GM06990 (cell line): Measurements from ENCODE around the gene NUAK1.

Experiments
- DNase-seq: peaks from one replicate; pipeline ENCODE4 v3.0.0-alpha.2; 2011; ENCODE audit not compliant: insufficient read length; ENCODE audit errors: extremely low read depth
- H3K27me3 ChIP-seq: replicated peaks from 2 replicates; pipeline ENCODE4 v1.6.0; 2011; ENCODE audit warnings: low read length; ENCODE audit not compliant: control insufficient read depth, insufficient read depth
- H3K36me3 ChIP-seq: 2 replicates; pipeline ENCODE4 v1.5.1; 2011; ENCODE audit warnings: low read length; ENCODE audit not compliant: control insufficient read depth, insufficient read depth
- H3K4me3 ChIP-seq: replicated peaks from 2 replicates; pipeline ENCODE4 v1.5.1; 2011; ENCODE audit warnings: low read depth, mild to moderate bottlenecking, control low read depth, low read length
- TF ChIP-seq, protein P1 (sequence below): IDR thresholded peaks from 2 replicates; pipeline ENCODE4 v1.5.1; 2011; ENCODE audit warnings: low read length, control low read depth, mild to moderate bottlenecking, inconsistent platforms; ENCODE audit not compliant: insufficient read depth, poor library complexity, severe bottlenecking

NUAK1 gene

DNA sequence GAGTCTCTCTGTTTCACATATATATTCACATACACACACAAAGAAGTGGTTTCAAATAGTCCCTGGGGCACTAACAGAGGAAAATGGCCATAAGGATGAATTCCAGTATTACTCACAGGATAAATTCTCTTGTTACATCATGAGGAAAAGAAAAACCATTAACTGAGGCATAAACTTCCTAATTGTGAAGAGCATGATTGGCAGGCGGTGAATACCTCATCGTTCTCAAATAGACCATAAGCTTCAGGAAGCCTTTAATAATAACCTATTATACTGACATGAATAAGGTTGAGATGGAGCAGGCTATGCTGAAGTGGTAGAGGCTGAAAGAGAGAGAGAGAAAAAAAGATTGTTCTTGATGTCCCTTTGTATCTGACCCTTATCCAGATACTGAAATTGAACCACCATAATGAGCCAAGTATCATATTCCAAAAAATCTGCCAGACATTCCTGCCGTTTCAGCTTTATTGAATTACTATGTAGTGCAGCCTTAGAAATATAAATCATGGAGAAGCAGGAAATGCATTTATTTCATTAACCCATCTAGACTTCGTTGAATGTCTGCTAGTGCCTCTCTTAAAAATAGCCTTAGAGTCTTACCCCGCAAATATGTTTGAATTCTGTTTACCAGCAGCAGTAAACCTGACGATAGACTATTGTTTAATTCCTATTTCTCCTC lies 86.8 kb downstream of the NUAK1 start:
- H3K27me3 ChIP-seq, result no peaks in the 10 kb centered on the region
- no peak overlapping the region for H3K4me3 ChIP-seq
- no peaks in the 10 kb centered on the region for H3K36me3 ChIP-seq
- TF ChIP-seq, protein P1, sequence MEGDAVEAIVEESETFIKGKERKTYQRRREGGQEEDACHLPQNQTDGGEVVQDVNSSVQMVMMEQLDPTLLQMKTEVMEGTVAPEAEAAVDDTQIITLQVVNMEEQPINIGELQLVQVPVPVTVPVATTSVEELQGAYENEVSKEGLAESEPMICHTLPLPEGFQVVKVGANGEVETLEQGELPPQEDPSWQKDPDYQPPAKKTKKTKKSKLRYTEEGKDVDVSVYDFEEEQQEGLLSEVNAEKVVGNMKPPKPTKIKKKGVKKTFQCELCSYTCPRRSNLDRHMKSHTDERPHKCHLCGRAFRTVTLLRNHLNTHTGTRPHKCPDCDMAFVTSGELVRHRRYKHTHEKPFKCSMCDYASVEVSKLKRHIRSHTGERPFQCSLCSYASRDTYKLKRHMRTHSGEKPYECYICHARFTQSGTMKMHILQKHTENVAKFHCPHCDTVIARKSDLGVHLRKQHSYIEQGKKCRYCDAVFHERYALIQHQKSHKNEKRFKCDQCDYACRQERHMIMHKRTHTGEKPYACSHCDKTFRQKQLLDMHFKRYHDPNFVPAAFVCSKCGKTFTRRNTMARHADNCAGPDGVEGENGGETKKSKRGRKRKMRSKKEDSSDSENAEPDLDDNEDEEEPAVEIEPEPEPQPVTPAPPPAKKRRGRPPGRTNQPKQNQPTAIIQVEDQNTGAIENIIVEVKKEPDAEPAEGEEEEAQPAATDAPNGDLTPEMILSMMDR, result no peak
- no peak for DNase-seq

DNA sequence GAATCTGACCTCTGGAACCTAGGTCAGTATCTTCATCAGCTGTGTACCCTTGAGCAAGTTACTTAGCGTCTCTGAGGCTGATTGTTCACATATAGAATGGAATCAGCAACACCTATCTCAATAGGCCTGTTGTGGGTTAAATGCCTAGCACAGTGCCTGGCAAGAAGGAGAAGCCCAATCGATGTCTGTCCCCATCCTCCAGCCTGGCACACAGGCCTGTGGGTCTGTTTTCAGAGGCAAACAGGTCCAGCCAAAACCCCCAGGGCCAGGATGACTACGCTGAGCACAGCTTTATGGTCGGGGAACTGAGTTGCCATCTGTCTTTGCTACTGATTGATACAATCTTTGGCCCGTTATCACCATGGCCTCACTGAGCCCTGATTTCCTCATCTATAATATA lies 89.2 kb downstream of the NUAK1 start:
- Histone ChIP-seq H3K4me3 (no peak overlapping the region), H3K27me3 (no peaks in the 10 kb centered on the region), H3K36me3 (no peaks in the 10 kb centered on the region)
- DNase-seq, result no peak
- TF ChIP-seq, protein P1, result no peak

DNA sequence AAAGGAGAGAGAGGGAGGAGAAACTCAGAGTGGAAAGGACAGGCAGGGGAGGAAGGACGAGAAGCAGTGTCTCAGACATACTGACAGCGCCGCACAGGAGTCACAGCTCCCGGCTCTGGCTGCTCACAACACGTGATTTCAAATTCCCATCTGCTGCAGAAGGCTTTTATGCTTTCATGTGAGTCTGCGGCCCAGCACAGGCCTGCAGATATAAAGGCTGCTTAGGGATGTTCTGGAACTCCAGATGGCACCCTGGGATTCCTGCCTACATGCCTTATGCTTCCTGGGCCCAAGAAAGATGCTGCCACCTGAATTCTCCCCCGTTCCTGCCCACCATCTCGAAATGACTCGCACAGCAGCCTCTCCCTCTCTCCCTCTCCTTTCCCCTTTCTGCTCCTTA lies 89.6 kb downstream of the NUAK1 start:
- TF ChIP-seq, protein P1, result no peak
- Histone ChIP-seq H3K27me3 (no peaks in the 10 kb centered on the region), H3K36me3 (no peaks in the 10 kb centered on the region), H3K4me3 (no peak overlapping the region)
- DNase-seq, result no peak

DNA sequence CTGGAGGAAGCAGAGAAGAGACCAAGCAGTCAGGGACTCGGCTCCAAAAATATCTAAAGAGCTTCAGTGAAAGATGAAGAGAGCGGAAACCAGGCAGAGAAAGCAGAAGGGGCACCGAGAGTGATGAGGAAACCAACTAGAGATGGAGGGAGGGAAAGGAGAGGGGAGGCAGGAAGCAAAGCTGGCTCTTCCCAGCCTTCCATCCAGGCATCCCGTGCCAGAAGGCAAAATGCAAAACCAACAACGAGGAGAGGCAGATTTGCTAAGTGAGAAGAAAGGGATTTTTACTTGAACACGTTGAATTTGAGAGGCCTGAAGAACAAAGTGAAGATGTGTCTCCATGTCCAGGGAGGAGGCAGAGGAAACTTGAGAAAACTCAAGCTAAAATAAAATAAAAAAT lies 90.1 kb downstream of the NUAK1 start:
- no peaks in the 10 kb centered on the region for H3K36me3 ChIP-seq
- TF ChIP-seq, protein P1, result no peak
- no peaks in the 10 kb centered on the region for H3K27me3 ChIP-seq
- no peak overlapping the region for H3K4me3 ChIP-seq
- DNase-seq, result no peak

DNA sequence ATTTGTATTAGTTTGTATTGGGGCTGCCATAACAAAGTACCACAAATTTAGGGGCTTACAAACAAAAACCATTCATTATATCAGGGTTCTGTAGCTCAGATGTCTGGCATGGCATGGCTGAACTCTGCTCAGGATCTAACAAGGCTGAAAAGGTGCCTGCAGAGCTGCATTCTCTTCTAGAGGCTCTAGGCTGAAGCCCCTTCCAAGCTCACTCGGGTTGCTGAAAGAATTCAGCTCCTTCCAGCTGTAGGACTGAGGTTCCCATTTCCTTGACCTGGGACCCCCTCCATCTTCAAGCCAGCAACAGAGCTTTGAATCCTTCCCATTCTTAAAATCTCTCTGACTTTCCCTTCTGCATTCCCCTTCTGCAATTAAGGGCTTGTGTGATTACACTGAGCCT lies 90.7 kb downstream of the NUAK1 start:
- Histone ChIP-seq H3K4me3 (no peak overlapping the region), H3K36me3 (no peaks in the 10 kb centered on the region), H3K27me3 (no peaks in the 10 kb centered on the region)
- no peak for DNase-seq
- TF ChIP-seq, protein P1, result no peak

DNA sequence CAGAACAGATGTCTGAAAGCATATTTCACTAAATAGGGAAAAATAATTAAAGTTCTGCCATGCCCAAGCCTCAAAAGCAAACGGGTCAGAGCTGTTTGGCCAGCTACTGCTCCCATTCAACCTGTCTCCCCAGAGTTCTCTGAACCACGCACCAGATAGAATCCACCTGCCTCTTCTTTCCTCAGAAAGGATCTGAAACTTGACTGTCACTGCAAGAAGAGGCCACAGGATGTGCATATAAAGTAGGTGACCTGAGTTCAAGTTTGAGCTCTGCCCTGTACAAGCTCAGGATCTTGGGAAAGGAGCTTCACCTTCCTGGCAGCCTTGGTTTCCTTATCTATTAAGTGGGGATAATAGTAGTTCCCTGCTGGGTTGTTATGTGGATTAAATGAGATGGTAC lies 91.8 kb downstream of the NUAK1 start:
- no peaks in the 10 kb centered on the region for H3K27me3 ChIP-seq
- DNase-seq, result no peak
- H3K36me3 ChIP-seq, result no peaks in the 10 kb centered on the region
- TF ChIP-seq, protein P1, result no peak
- H3K4me3 ChIP-seq, result no peak overlapping the region
